ENCODE data around the gene CHCHD10. TPM values are rescaled to one million over a fixed set of nuclear protein-coding genes. Genes with fewer than 3 reads are reported as not detected.

CHCHD10 gene
- total and polyA plus RNA-seq, 2 of the 4 experiments (the other 2 are of a cell fraction): 2.2 to 11.2 TPM

GRCh38 chr22:23789121-23789520, 21.3 kb upstream of the CHCHD10 start:
- H3K27me3 ChIP-seq (ENCODE audit: control insufficient read depth, insufficient read depth, low read length): no peaks in the 10 kb centered on the region
- H3K9me3 ChIP-seq (ENCODE audit: control insufficient read depth, insufficient read depth, low read length): no peaks in the 10 kb centered on the region
- H2AFZ ChIP-seq (replicated peaks; ENCODE audit: low read length, poor library complexity): no peak overlapping the region
- H3K36me3 ChIP-seq (ENCODE audit: control insufficient read depth, insufficient read depth, low read length): peaks cover 28% of the 10 kb centered on the region
- H2BK120ac ChIP-seq (ENCODE audit: low read depth, low read length): no peak overlapping the region
- H2AK9ac ChIP-seq (replicated peaks; ENCODE audit: low read depth, low read length, poor library complexity): no peak overlapping the region
- POLR2A ChIA-PET (ENCODE audit: unreplicated experiment): interaction anchor here (0.6 kb wide), 1 partner anchor 1781 kb away, joined by 3 read pairs; no protein-coding TSS in a partner anchor
- no TSS peak for BruUV-seq (replicated peaks)
- intact Hi-C loops (cut with micrococcal nuclease): no loop called here
- H3K4me1 ChIP-seq (ENCODE audit: control insufficient read depth, insufficient read depth, low read length): peaks cover 18% of the 10 kb centered on the region
- CTCF ChIA-PET: interaction anchor here (1.4 kb wide), 1 partner anchor 15 kb away, joined by 4 read pairs; no protein-coding TSS in a partner anchor
- no peak overlapping the region for H3K4me2 ChIP-seq (ENCODE audit: low read depth, low read length)
- H4K91ac ChIP-seq (ENCODE audit: insufficient read depth, low read depth, low read length): no peak overlapping the region
- H3K56ac ChIP-seq (ENCODE audit: extremely low read depth, insufficient read depth, low read length): no peak overlapping the region
- peaks cover 17% of the 10 kb centered on the region for H3K9me1 ChIP-seq (ENCODE audit: insufficient read depth, low read length)
- ATAC-seq (ENCODE audit: low read depth) (no peak), DNase-seq (no peak)
- no peak overlapping the region for H4K5ac ChIP-seq (ENCODE audit: low read depth, low read length)
- no peak overlapping the region for H2BK20ac ChIP-seq (ENCODE audit: low read depth, low read length)
- 40% methylated on average over 1 of the region's 4 CpGs; no CpG with 5 or more reads in 1 of the 2 experiments for WGBS, 2 experiments (ENCODE audit: extremely low coverage in 2 of 2, insufficient read length in 1 of 2)
- dilution Hi-C loops (cut with HindIII; ENCODE audit: low sequenced_read_pairs, unreplicated experiment): no loop called here
- H3K4me3 ChIP-seq (ENCODE audit: insufficient read depth, low read depth, low read length): no peak overlapping the region
- H4K8ac ChIP-seq (ENCODE audit: low read depth in 2 of 2, low read length in 2 of 2): no peak overlapping the region
- in situ Hi-C loops (cut with MboI; ENCODE audit: low sequenced_read_pairs): no loop called here
- no peak overlapping the region for H2BK15ac ChIP-seq (ENCODE audit: low read depth, low read length)
- no peak overlapping the region for H2AK5ac ChIP-seq (ENCODE audit: low read depth, low read length)
- no peak for TF ChIP-seq MXI1 (IDR thresholded peaks at IDR 0.05; ENCODE audit: borderline replicate concordance, low read depth, low read length)
- TF ChIP-seq NFE2L2 (IDR thresholded peaks at IDR 0.05; ENCODE audit: low read depth, low read length): no peak
- TF ChIP-seq CEBPB (IDR thresholded peaks at IDR 0.05; ENCODE audit: low read depth, low read length): no peak
- no peak for TF ChIP-seq SMC3 (IDR thresholded peaks at IDR 0.05; ENCODE audit: low read depth, low read length)
- TF ChIP-seq RCOR1 (IDR thresholded peaks at IDR 0.05; ENCODE audit: insufficient replicate concordance, low read length): no peak
- TF ChIP-seq MAFK (IDR thresholded peaks at IDR 0.05; ENCODE audit: low read depth, low read length): no peak
- no peak for TF ChIP-seq POLR2A (IDR thresholded peaks at IDR 0.05; ENCODE audit: low read depth, low read length)
- no peak for TF ChIP-seq CHD1 (IDR thresholded peaks at IDR 0.05; ENCODE audit: low read depth, low read length)
- TF ChIP-seq CTCF (conservative IDR thresholded peaks at IDR 0.05; ENCODE audit: low read depth, low read length): no peak
- TF ChIP-seq FOS (IDR thresholded peaks at IDR 0.05; ENCODE audit: low read depth, low read length): no peak
- no peak for TF ChIP-seq USF2 (IDR thresholded peaks at IDR 0.05; ENCODE audit: low read depth, low read length)
- TF ChIP-seq ELK1 (IDR thresholded peaks at IDR 0.05; ENCODE audit: borderline replicate concordance, low read depth, low read length): no peak
- no peak for TF ChIP-seq BHLHE40 (IDR thresholded peaks at IDR 0.05; ENCODE audit: low read depth, low read length)
- no peak for TF ChIP-seq RFX5 (IDR thresholded peaks at IDR 0.05; ENCODE audit: low read depth, low read length)
- no peak for TF ChIP-seq MAZ (IDR thresholded peaks at IDR 0.05; ENCODE audit: borderline replicate concordance, low read depth, low read length)
- TF ChIP-seq RAD21 (IDR thresholded peaks at IDR 0.05; ENCODE audit: low read length): no peak
- H2BK5ac ChIP-seq (ENCODE audit: low read depth, low read length, poor library complexity, severe bottlenecking): no peak overlapping the region
- H4K20me1 ChIP-seq (ENCODE audit: insufficient read depth, low read length): peaks cover 62% of the 10 kb centered on the region
- no peak overlapping the region for H3K27ac ChIP-seq (ENCODE audit: insufficient read depth, low read length)
- H3K79me1 ChIP-seq (ENCODE audit: low read depth in 1 of 2, low read length in 2 of 2): peaks cover 44 to 63% of the 10 kb centered on the region in 2 experiments
- H3K9ac ChIP-seq (ENCODE audit: low read depth, low read length): no peak overlapping the region
- no peak overlapping the region for H3K23ac ChIP-seq (ENCODE audit: low read depth, low read length)
- H3K18ac ChIP-seq (ENCODE audit: low read depth, low read length): no peak overlapping the region
- no peak overlapping the region for H3K4ac ChIP-seq (ENCODE audit: low read depth, low read length)
- H3K14ac ChIP-seq (replicated peaks; ENCODE audit: low read depth, low read length): no peak overlapping the region

Measured in IMR-90 (cell line).